GM23338 (cell line): ENCODE data around the gene DYNC2H1. TPM values are rescaled to one million over a fixed set of nuclear protein-coding genes. Genes with fewer than 3 reads are reported as not detected.

Experiments
- ATAC-seq: fragments of 200-7000 bp; cut with Tn5 transposase; 3 replicates; pipeline ENCODE4 v1.9.1; 2020
- DNase-seq: peaks from one replicate; pipeline ENCODE4 v3.0.0-alpha.2; 2015; ENCODE audit warnings: low spot score
- H2AFZ ChIP-seq: fragments of 200-600 bp; sonication (generic); 2 replicates; pipeline ENCODE4 v1.8.0; 2016; ENCODE audit warnings: antibody characterized with exemption, mild to moderate bottlenecking, moderate library complexity
- H3F3A ChIP-seq: fragments of 200-600 bp; sonication (generic); replicated peaks from 2 replicates; pipeline ENCODE4 v1.8.0; 2017; ENCODE audit warnings: antibody characterized with exemption, mixed run types, low read depth
- H3K27ac ChIP-seq: fragments of 200-600 bp; sonication (generic); 2 replicates; pipeline ENCODE4 v1.6.1; 2016; ENCODE audit warnings: low read depth
- H3K27me3 ChIP-seq: fragments of 200-600 bp; sonication (generic); 2 replicates; pipeline ENCODE4 v1.8.0; 2016; ENCODE audit warnings: mild to moderate bottlenecking, mixed run types, moderate library complexity; ENCODE audit not compliant: insufficient read depth
- H3K36me3 ChIP-seq: fragments of 200-600 bp; sonication (generic); 2 replicates; pipeline ENCODE4 v1.8.0; 2016; ENCODE audit warnings: mild to moderate bottlenecking; ENCODE audit not compliant: insufficient read depth
- H3K4me1 ChIP-seq: fragments of 200-600 bp; sonication (generic); 2 replicates; pipeline ENCODE4 v1.8.0; 2016; ENCODE audit warnings: mild to moderate bottlenecking, moderate library complexity; ENCODE audit not compliant: insufficient read depth
- H3K4me2 ChIP-seq: fragments of 200-600 bp; sonication (generic); 2 replicates; pipeline ENCODE4 v1.7.1; 2017; ENCODE audit warnings: mixed run types
- H3K4me3 ChIP-seq: fragments of 200-600 bp; sonication (generic); 2 replicates; pipeline ENCODE4 v1.6.1; 2016; ENCODE audit warnings: mixed run types
- H3K79me2 ChIP-seq: fragments of 200-600 bp; sonication (generic); replicated peaks from 2 replicates; pipeline ENCODE4 v1.8.0; 2017; ENCODE audit warnings: mild to moderate bottlenecking; ENCODE audit not compliant: insufficient read depth
- H3K9me2 ChIP-seq: fragments of 200-600 bp; sonication (generic); 2 replicates; pipeline ENCODE4 v1.8.0; 2017; ENCODE audit not compliant: insufficient read depth
- H4K20me1 ChIP-seq: fragments of 200-600 bp; sonication (generic); replicated peaks from 2 replicates; pipeline ENCODE4 v1.8.0; 2017; ENCODE audit warnings: mild to moderate bottlenecking; ENCODE audit not compliant: insufficient read depth
- H3K27ac Mint-ChIP-seq: 2 replicates; pipeline ENCODE4 v1.8.0; 2020; ENCODE audit warnings: inconsistent platforms, mild to moderate bottlenecking, moderate library complexity, mixed read lengths
- H3K27me3 Mint-ChIP-seq: 3 replicates; pipeline ENCODE4 v1.8.0; 2022; ENCODE audit warnings: low read depth, mild to moderate bottlenecking, moderate library complexity, mixed read lengths, inconsistent platforms; ENCODE audit not compliant: insufficient read depth, poor library complexity
- H3K36me3 Mint-ChIP-seq: 3 replicates; pipeline ENCODE4 v1.8.0; 2021; ENCODE audit warnings: low read depth, mild to moderate bottlenecking, inconsistent platforms, moderate library complexity, mixed read lengths
- H3K4me1 Mint-ChIP-seq: 3 replicates; pipeline ENCODE4 v1.8.0; 2020; ENCODE audit warnings: mild to moderate bottlenecking, inconsistent platforms, mixed read lengths
- H3K4me3 Mint-ChIP-seq: 3 replicates; pipeline ENCODE4 v1.8.0; 2021; ENCODE audit warnings: moderate library complexity, mild to moderate bottlenecking, inconsistent platforms, mixed read lengths
- H3K9me3 Mint-ChIP-seq: 3 replicates; pipeline ENCODE4 v1.8.0; 2020; ENCODE audit warnings: moderate library complexity, mild to moderate bottlenecking, inconsistent platforms, mixed read lengths
- CREB1 ChIP-seq: fragments of 250-450 bp; sonication (Bioruptor Pico); IDR thresholded peaks from 2 replicates; pipeline ENCODE4 v1.5.0; 2020; ENCODE audit warnings: low read depth, mild to moderate bottlenecking, moderate library complexity
- CTCF ChIP-seq, 2 experiments: fragments of 200-600 bp in 1 of 2; sonication (generic) in 1 of 2; conservative IDR thresholded peaks; 2 replicates each; pipeline versions ENCODE4 v1.5.1 to v1.6.1; 2016 to 2017; ENCODE audit warnings: antibody characterized with exemption in 2 of 2, low read depth in 2 of 2, mild to moderate bottlenecking in 2 of 2, moderate library complexity in 1 of 2
- ETS1 ChIP-seq: IDR thresholded peaks from 2 replicates; pipeline ENCODE4 v1.6.1; 2016; ENCODE audit warnings: antibody characterized with exemption
- EZH2 ChIP-seq: fragments of 200-600 bp; sonication (generic); IDR thresholded peaks from one replicate; pipeline ENCODE4 v1.8.0; 2017; ENCODE audit warnings: antibody characterized with exemption, mild to moderate bottlenecking, low read depth; ENCODE audit not compliant: unreplicated experiment
- EZH2phosphoT487 ChIP-seq: fragments of 200-600 bp; sonication (generic); IDR thresholded peaks from one replicate; pipeline ENCODE4 v1.8.1; 2018; ENCODE audit warnings: antibody characterized with exemption; ENCODE audit not compliant: unreplicated experiment
- JUNB ChIP-seq: IDR thresholded peaks from one replicate; pipeline ENCODE4 v1.6.1; 2016; ENCODE audit warnings: antibody characterized with exemption; ENCODE audit not compliant: unreplicated experiment
- NANOG ChIP-seq: IDR thresholded peaks from 2 replicates; pipeline ENCODE4 v1.6.1; 2016; ENCODE audit warnings: antibody characterized with exemption, borderline replicate concordance
- POLR2AphosphoS5 ChIP-seq: IDR thresholded peaks from 2 replicates; pipeline ENCODE4 v1.6.1; 2016; ENCODE audit warnings: antibody characterized with exemption, low read depth
- STAT1 ChIP-seq: IDR thresholded peaks from one replicate; pipeline ENCODE4 v1.6.1; 2016; ENCODE audit warnings: antibody characterized with exemption; ENCODE audit not compliant: unreplicated experiment
- ZNF114 ChIP-seq: fragments of 250-450 bp; sonication (Bioruptor Pico); IDR thresholded peaks from 2 replicates; pipeline ENCODE4 v1.5.0; 2020; ENCODE audit warnings: mild to moderate bottlenecking, moderate library complexity
- ZNF331 ChIP-seq: fragments of 250-450 bp; sonication (Bioruptor Pico); IDR thresholded peaks from 2 replicates; pipeline ENCODE4 v1.5.0; 2020; ENCODE audit warnings: low read depth, mild to moderate bottlenecking, moderate library complexity
- ZNF462 ChIP-seq: fragments of 250-450 bp; sonication (Bioruptor Pico); IDR thresholded peaks from 2 replicates; pipeline ENCODE4 v1.5.0; 2020; ENCODE audit warnings: mild to moderate bottlenecking, moderate library complexity
- polyA plus RNA-seq: library from polyadenylated mRNA; unstranded; fragments of >200 nt; fragmentation: Nextera tagmentation; extraction: Ambion mirVana; gene quantifications from 2 replicates; pipeline ENCODE4 v1.2.1, GENCODE V29; 2016
- total RNA-seq: library from RNA; depleted of rRNA; stranded (reverse); fragments of >200 nt; shearing (Covaris generic); gene quantifications from 2 replicates; pipeline ENCODE4 v1.2.3, GENCODE V29; 2014
- TF ChIP-seq, protein P1 (sequence below): IDR thresholded peaks from one replicate; pipeline ENCODE4 v1.6.1; 2018; ENCODE audit warnings: antibody characterized with exemption; ENCODE audit not compliant: unreplicated experiment

DYNC2H1 gene
- total and polyA plus RNA-seq, 2 experiments from 2014 or later, result 19.3 to 22.5 TPM

GRCh38 chr11:103325686-103326069 is 216.5 kb downstream of the DYNC2H1 start:
- H3K79me2 ChIP-seq, result no peaks in the 10 kb centered on the region

More at GRCh38 chr11:103325686-103326069, 216.5 kb downstream of the DYNC2H1 start:
- Histone ChIP-seq H3K4me2 (no peak overlapping the region), H2AFZ (no peak overlapping the region), H3K9me2 (no peaks in the 10 kb centered on the region), H3K4me3 (no peak overlapping the region), H3K4me1 (no peaks in the 10 kb centered on the region), H3K27ac (no peak overlapping the region), H3K36me3 (no peaks in the 10 kb centered on the region), H4K20me1 (no peaks in the 10 kb centered on the region), H3K27me3 (no peaks in the 10 kb centered on the region), H3F3A (no peaks in the 10 kb centered on the region)
- no peak for TF ChIP-seq ZNF462 (CRISPR knock-in tag)
- TF ChIP-seq, protein P1, sequence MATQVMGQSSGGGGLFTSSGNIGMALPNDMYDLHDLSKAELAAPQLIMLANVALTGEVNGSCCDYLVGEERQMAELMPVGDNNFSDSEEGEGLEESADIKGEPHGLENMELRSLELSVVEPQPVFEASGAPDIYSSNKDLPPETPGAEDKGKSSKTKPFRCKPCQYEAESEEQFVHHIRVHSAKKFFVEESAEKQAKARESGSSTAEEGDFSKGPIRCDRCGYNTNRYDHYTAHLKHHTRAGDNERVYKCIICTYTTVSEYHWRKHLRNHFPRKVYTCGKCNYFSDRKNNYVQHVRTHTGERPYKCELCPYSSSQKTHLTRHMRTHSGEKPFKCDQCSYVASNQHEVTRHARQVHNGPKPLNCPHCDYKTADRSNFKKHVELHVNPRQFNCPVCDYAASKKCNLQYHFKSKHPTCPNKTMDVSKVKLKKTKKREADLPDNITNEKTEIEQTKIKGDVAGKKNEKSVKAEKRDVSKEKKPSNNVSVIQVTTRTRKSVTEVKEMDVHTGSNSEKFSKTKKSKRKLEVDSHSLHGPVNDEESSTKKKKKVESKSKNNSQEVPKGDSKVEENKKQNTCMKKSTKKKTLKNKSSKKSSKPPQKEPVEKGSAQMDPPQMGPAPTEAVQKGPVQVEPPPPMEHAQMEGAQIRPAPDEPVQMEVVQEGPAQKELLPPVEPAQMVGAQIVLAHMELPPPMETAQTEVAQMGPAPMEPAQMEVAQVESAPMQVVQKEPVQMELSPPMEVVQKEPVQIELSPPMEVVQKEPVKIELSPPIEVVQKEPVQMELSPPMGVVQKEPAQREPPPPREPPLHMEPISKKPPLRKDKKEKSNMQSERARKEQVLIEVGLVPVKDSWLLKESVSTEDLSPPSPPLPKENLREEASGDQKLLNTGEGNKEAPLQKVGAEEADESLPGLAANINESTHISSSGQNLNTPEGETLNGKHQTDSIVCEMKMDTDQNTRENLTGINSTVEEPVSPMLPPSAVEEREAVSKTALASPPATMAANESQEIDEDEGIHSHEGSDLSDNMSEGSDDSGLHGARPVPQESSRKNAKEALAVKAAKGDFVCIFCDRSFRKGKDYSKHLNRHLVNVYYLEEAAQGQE, result no peak
- no peak for TF ChIP-seq NANOG
- no peak for TF ChIP-seq ETS1
- no peak for TF ChIP-seq ZNF114 (CRISPR knock-in tag)
- TF ChIP-seq JUNB, result no peak
- TF ChIP-seq ZNF331 (CRISPR knock-in tag), result no peak
- TF ChIP-seq STAT1, result no peak
- TF ChIP-seq CTCF (conservative IDR thresholded peaks at IDR 0.05; ENCODE audit: low read depth in 2 of 2), result no peak
- TF ChIP-seq POLR2AphosphoS5, result no peak
- TF ChIP-seq EZH2phosphoT487, result no peak
- TF ChIP-seq CREB1, result no peak
- no peak for TF ChIP-seq EZH2
- Mint-ChIP-seq H3K27ac (no peak overlapping the region), H3K27me3 (no peaks in the 10 kb centered on the region), H3K4me3 (no peak overlapping the region), H3K9me3 (no peaks in the 10 kb centered on the region), H3K4me1 (peaks cover 8% of the 10 kb centered on the region; the same call in 2 of the 3 replicates), H3K36me3 (no peaks in the 10 kb centered on the region; the same call in 2 of the 3 replicates)
- peak; percentile 63 for DNase-seq
- ATAC-seq, result peak; percentile 57
